HepG2 (cell line): ENCODE data around the gene VAMP8. TPM values are rescaled to one million over a fixed set of nuclear protein-coding genes. Genes with fewer than 3 reads are reported as not detected.

Experiments used
- ARHGAP35 ChIP-seq: sonication (generic); formaldehyde crosslinking; IDR thresholded peaks from 2 replicates; pipeline ENCODE4 v1.9.0; 2022; ENCODE audit warnings: mild to moderate bottlenecking, inconsistent platforms, moderate library complexity, missing genetic modification reagents, borderline replicate concordance
- FIP1L1 ChIP-seq: fragments of 200-400 bp; formaldehyde crosslinking; IDR thresholded peaks from 2 replicates; pipeline ENCODE4 v1.6.1; 2018; ENCODE audit warnings: low read depth, mild to moderate bottlenecking, low read length, moderate library complexity, borderline replicate concordance; ENCODE audit not compliant: insufficient read depth
- JDP2 ChIP-seq: sonication (generic); formaldehyde crosslinking; IDR thresholded peaks from 2 replicates; pipeline ENCODE4 v1.8.1; 2022; ENCODE audit warnings: missing genetic modification reagents, borderline replicate concordance
- MTA1 ChIP-seq: sonication (generic); formaldehyde crosslinking; IDR thresholded peaks from 2 replicates; pipeline ENCODE4 v1.4.0; 2020; ENCODE audit warnings: missing genetic modification reagents, mild to moderate bottlenecking, borderline replicate concordance
- MTF1 ChIP-seq: sonication (generic); formaldehyde crosslinking; IDR thresholded peaks from 2 replicates; pipeline ENCODE4 v1.5.0; 2020; ENCODE audit warnings: missing genetic modification reagents
- NR3C1 ChIP-seq: sonication (generic); formaldehyde crosslinking; IDR thresholded peaks from 2 replicates; pipeline ENCODE4 v1.4.0; 2020; ENCODE audit warnings: missing genetic modification reagents
- PCBP2 ChIP-seq: fragments of 200-400 bp; formaldehyde crosslinking; optimal IDR thresholded peaks from 2 replicates; pipeline ENCODE3; 2018; ENCODE audit warnings: low read length, low read depth; ENCODE audit not compliant: poor library complexity, severe bottlenecking
- RFX5 ChIP-seq: IDR thresholded peaks from 2 replicates; pipeline ENCODE4 v1.6.1; 2011; ENCODE audit warnings: low read depth, low read length, improper control_type of control experiment
- SETDB1 ChIP-seq: sonication (generic); formaldehyde crosslinking; IDR thresholded peaks from 2 replicates; pipeline ENCODE4 v1.5.1; 2020; ENCODE audit warnings: missing genetic modification reagents, mild to moderate bottlenecking, borderline replicate concordance
- SMARCC2 ChIP-seq: fragments of 450-650 bp; IDR thresholded peaks from 2 replicates; pipeline ENCODE4 v1.6.1; 2017; ENCODE audit warnings: antibody characterized with exemption, mild to moderate bottlenecking
- SOX6 ChIP-seq, 2 experiments: fragments of 450-650 bp in 1 of 2; sonication (generic) in 1 of 2; formaldehyde crosslinking in 1 of 2; IDR thresholded peaks; 2 replicates each; pipeline versions ENCODE4 v1.4.0 to v1.6.1; 2017 to 2020; ENCODE audit warnings: antibody characterized with exemption in 1 of 2, mild to moderate bottlenecking in 1 of 2, missing genetic modification reagents in 1 of 2
- ZNF274 ChIP-seq: sonication (generic); formaldehyde crosslinking; IDR thresholded peaks from 2 replicates; pipeline ENCODE4 v1.5.1; 2020; ENCODE audit warnings: mild to moderate bottlenecking, missing genetic modification reagents
- ZNF282 ChIP-seq: fragments of 450-650 bp; IDR thresholded peaks from 2 replicates; pipeline ENCODE4 v1.6.1; 2018; ENCODE audit not compliant: partially characterized antibody
- ZNF550 ChIP-seq: sonication (generic); formaldehyde crosslinking; IDR thresholded peaks from 2 replicates; pipeline ENCODE4 v1.4.0; 2020; ENCODE audit warnings: mild to moderate bottlenecking, missing genetic modification reagents, borderline replicate concordance
- ZNF570 ChIP-seq: sonication (generic); formaldehyde crosslinking; IDR thresholded peaks from 2 replicates; pipeline ENCODE4 v1.4.0; 2020; ENCODE audit warnings: mild to moderate bottlenecking, missing genetic modification reagents, borderline replicate concordance
- ZNF629 ChIP-seq: sonication (generic); formaldehyde crosslinking; conservative IDR thresholded peaks from 2 replicates; pipeline ENCODE4 v1.5.0; 2020; ENCODE audit warnings: missing genetic modification reagents
- ZNF816 ChIP-seq: sonication (generic); formaldehyde crosslinking; IDR thresholded peaks from 2 replicates; pipeline ENCODE4 v1.8.0; 2022; ENCODE audit warnings: missing genetic modification reagents, mild to moderate bottlenecking, borderline replicate concordance
- polyA plus RNA-seq, 8 experiments: library from polyadenylated mRNA; depleted of rRNA in 3 of 8; stranded (reverse) in 7 of 8; unstranded in 1 of 8; fragments of >200 nt; fragmentation: Illumina TruSeq in 4 of 8; extraction: Trizol in 4 of 8; gene quantifications; 2 replicates each; pipeline versions ENCODE4 v1.2.1 to v1.2.3, GENCODE V29; 2011 to 2016; ENCODE audit warnings: low read depth in 4 of 8, missing spikeins in 1 of 8, mixed read lengths in 1 of 8; ENCODE audit not compliant: insufficient read depth in 1 of 8
- total RNA-seq, 5 experiments: library from RNA; depleted of rRNA; stranded (reverse); fragments of >200 nt; fragmentation: Illumina TruSeq; extraction: Trizol; gene quantifications; 2 replicates each; pipeline ENCODE4 v1.2.3, GENCODE V29; 2016; ENCODE audit warnings: low read depth in 1 of 5
- TF ChIP-seq, protein P1 (sequence below): sonication (generic); formaldehyde crosslinking; conservative IDR thresholded peaks from 2 replicates; pipeline ENCODE4 v1.8.1; 2023; ENCODE audit warnings: missing genetic modification reagents
- TF ChIP-seq, protein P2 (sequence below): sonication (generic); formaldehyde crosslinking; IDR thresholded peaks from 2 replicates; pipeline ENCODE4 v1.5.0; 2020; ENCODE audit warnings: mild to moderate bottlenecking, missing genetic modification reagents
- TF ChIP-seq, protein P3 (sequence below): sonication (generic); formaldehyde crosslinking; IDR thresholded peaks from 2 replicates; pipeline ENCODE4 v1.8.0; 2022; ENCODE audit warnings: missing genetic modification reagents, mild to moderate bottlenecking, moderate library complexity, borderline replicate concordance
- TF ChIP-seq, protein P4 (sequence below): sonication (generic); formaldehyde crosslinking; IDR thresholded peaks from 2 replicates; pipeline ENCODE4 v1.8.0; 2022; ENCODE audit warnings: missing genetic modification reagents, low read depth, mild to moderate bottlenecking, borderline replicate concordance

The VAMP8 gene
- total and polyA plus RNA-seq, 2 of the 13 experiments (the other 11 are each of a cell fraction or from before 2014, with no cell fraction given): 83.3 to 157 TPM

DNA sequence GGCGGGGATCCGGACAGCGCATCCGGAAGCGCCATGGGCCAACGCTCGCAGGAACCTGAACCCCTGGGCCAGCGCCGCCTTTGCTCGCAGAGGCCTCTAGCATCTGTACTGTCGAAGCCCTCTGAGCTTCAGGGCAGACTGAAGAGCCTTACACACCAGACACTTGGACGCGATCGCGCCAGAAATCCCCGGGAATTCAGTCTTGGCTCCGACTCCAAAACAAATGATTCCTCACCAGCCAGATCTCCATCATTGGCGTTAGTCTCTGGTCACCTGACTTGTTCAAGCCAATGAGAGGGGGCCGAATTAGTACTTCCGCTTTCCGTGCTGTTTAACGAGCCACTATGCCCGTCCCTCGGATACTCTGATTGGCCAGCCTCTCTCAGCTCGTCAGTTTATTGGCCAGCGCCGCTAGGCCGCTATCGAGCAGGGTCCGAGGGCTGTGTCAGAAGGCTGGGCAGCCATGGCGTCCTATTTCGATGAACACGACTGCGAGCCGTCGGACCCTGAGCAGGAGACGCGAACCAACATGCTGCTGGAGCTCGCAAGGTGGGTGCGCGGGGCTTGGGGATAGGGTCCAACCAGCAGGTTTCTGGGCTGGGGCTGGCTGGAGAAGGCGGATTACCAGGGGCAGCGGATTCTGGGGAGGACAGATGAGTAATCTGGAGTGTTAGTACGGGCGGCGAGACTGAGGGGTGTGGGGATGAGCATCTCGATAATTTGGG, 18.1 kb downstream of the VAMP8 start, which contains the start of gene RNF181 (continued):
- TF ChIP-seq, protein P1, sequence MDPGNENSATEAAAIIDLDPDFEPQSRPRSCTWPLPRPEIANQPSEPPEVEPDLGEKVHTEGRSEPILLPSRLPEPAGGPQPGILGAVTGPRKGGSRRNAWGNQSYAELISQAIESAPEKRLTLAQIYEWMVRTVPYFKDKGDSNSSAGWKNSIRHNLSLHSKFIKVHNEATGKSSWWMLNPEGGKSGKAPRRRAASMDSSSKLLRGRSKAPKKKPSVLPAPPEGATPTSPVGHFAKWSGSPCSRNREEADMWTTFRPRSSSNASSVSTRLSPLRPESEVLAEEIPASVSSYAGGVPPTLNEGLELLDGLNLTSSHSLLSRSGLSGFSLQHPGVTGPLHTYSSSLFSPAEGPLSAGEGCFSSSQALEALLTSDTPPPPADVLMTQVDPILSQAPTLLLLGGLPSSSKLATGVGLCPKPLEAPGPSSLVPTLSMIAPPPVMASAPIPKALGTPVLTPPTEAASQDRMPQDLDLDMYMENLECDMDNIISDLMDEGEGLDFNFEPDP (CRISPR knock-in tag): no peak
- TF ChIP-seq SOX6 (IDR thresholded peaks at IDR 0.05) (no peak), SOX6 (CRISPR knock-in tag; IDR thresholded peaks at IDR 0.05) (0 out of 2 replicates have a peak, but pooled peaks have one; percentile 49), ZNF274 (peak; percentile 95), JDP2 (CRISPR knock-in tag) (no peak), PCBP2 (no peak), SMARCC2 (no peak), SETDB1 (CRISPR knock-in tag) (no peak), ZNF570 (CRISPR knock-in tag) (no peak), FIP1L1 (0 out of 2 replicates have a peak, but pooled peaks have one; percentile 44), ZNF629 (CRISPR knock-in tag) (peak; percentile 26; the same call in 1 of the 2 replicates), ZNF816 (CRISPR knock-in tag) (peak; percentile 67; the same call in 1 of the 2 replicates), ARHGAP35 (peak; percentile 75), RFX5 (peak; percentile 74; the same call in 1 of the 2 replicates), ZNF282 (no peak), MTF1 (no peak), MTA1 (peak; percentile 41; the same call in 1 of the 2 replicates), NR3C1 (CRISPR knock-in tag) (no peak), ZNF550 (CRISPR knock-in tag) (no peak; the same call in 1 of the 2 replicates)
- TF ChIP-seq, protein P2, sequence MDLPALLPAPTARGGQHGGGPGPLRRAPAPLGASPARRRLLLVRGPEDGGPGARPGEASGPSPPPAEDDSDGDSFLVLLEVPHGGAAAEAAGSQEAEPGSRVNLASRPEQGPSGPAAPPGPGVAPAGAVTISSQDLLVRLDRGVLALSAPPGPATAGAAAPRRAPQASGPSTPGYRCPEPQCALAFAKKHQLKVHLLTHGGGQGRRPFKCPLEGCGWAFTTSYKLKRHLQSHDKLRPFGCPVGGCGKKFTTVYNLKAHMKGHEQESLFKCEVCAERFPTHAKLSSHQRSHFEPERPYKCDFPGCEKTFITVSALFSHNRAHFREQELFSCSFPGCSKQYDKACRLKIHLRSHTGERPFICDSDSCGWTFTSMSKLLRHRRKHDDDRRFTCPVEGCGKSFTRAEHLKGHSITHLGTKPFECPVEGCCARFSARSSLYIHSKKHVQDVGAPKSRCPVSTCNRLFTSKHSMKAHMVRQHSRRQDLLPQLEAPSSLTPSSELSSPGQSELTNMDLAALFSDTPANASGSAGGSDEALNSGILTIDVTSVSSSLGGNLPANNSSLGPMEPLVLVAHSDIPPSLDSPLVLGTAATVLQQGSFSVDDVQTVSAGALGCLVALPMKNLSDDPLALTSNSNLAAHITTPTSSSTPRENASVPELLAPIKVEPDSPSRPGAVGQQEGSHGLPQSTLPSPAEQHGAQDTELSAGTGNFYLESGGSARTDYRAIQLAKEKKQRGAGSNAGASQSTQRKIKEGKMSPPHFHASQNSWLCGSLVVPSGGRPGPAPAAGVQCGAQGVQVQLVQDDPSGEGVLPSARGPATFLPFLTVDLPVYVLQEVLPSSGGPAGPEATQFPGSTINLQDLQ (CRISPR knock-in tag): peak; percentile 90; the same call in 1 of the 2 replicates
- TF ChIP-seq, protein P3, sequence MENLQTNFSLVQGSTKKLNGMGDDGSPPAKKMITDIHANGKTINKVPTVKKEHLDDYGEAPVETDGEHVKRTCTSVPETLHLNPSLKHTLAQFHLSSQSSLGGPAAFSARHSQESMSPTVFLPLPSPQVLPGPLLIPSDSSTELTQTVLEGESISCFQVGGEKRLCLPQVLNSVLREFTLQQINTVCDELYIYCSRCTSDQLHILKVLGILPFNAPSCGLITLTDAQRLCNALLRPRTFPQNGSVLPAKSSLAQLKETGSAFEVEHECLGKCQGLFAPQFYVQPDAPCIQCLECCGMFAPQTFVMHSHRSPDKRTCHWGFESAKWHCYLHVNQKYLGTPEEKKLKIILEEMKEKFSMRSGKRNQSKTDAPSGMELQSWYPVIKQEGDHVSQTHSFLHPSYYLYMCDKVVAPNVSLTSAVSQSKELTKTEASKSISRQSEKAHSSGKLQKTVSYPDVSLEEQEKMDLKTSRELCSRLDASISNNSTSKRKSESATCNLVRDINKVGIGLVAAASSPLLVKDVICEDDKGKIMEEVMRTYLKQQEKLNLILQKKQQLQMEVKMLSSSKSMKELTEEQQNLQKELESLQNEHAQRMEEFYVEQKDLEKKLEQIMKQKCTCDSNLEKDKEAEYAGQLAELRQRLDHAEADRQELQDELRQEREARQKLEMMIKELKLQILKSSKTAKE (CRISPR knock-in tag): no peak
- TF ChIP-seq, protein P4, sequence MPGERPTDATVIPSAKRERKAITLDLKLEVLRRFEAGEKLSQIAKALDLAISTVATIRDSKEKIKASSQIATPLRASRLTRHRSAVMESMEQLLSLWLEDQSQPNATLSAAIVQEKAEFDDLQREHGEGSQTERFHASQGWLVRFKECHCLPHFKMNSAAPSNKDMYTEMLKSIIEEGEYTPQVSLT (CRISPR knock-in tag): no peak
